ENCODE measurements around the gene TP53BP2.
"Not testable (repeated sequence)": the region's sequence is repeated elsewhere in the genome, so short reads cannot be mapped to it uniquely, and the experiment has no call there.

Gene TP53BP2

GRCh38 chr1:223827193-223827663 is 18.5 kb downstream of the TP53BP2 start:
- no peak for DNase-seq

DNA sequence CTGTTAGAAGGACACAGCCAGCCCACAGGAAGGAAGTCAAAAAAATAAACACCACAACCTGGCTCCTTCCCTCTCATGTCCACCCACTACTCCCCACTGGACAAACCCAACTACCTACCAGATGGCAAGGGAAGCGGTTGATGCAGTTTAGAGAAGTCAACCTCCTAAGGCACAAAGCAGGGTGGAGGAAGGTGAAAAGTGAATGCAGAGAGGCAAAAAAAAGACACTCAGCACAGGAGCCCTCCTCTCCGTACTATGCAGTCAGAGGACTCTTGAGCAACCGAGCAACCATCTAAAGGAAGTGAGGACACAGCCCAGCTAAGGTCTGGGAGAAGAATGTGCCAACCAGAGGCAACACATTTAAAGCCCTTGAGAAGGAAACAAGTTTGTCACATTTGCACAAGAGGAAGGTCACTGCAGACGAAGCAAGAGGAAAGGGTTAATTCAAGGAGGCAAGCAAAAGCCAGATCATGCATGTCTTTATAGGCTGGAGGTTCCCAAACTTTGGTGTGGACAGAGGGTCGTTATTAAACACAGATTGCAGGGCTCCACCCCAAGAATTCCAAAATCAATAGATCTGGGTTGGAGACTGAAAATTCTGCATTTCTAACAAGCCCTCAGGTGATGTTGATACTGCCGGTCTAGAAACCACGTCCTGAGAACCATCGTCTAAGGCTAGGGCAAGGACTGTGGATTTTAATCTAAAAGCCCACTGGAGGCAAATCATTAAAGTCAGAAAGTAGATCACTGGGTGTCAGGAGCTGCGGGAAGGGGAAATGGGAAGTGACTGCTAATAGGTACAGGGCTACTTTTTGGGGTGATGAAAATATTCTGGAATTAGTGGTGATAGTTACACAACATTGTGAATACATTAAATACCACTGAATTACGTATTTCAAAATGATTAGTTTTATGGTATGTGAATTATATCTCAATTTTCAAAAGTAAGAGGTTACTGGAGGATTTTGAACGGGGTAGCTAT is 19.7 kb downstream of the TP53BP2 start:
- DNase-seq, result no peak

GRCh38 chr1:223824712-223825111 is 21.0 kb downstream of the TP53BP2 start:
- no peak for DNase-seq

GRCh38 chr1:223824287-223824686 is 21.5 kb downstream of the TP53BP2 start:
- no peak for DNase-seq

DNA sequence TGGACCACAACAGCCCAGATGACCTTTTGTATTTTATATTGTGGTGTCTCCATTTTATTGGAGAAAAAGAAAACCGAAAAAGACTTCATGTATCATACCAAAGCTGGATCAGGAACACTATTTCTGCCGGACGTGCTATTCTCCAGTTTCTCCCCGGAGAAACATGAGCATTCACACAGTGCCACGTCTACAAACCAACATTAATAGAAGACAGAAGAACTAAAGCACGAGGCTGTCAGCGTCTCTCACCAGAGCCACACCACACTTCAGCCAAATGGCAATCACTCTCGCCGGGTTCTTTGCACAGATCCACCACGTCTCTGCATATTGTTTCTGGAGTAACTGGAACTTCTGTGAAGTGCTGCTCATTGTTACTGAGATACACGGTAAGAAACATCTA is 24.8 kb downstream of the TP53BP2 start:
- no peak for DNase-seq

GRCh38 chr1:223820515-223820858 is 25.3 kb downstream of the TP53BP2 start:
- no peak for DNase-seq

DNA sequence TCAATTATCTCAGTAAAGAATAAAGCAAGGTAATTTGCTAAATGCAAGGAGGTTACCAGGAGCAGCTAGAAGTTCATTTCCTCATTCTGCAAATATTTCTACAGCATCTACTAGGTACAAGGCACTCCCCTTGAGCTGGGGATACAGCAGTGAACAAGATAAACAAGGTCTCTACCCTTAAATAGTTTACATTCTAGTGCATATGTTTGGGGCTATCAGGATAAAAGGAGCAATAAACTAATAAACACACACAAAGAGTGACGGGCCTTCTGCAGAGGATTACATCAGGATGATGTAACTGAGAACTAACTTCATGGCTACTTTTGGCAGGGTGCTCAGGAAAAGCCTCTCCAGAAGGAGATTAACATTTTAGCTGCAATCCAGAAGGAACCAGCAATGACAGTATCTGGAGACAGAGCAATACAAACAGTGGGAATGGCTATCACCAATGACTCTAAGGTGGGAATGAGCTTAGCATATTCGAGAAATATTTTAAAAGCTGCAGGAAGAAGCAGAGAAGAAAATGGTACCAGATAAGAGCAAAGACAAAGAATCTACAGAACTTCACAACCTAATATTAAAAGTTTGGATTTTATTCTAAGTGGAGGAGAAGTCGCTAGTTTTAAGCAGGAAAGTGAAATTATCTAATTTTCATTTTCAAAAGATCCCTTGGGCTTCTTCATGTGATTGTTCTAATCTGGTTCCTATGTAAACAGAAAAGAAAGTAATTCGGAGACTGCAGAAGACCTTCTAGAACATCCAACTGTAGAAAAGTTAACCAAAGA is 25.8 kb downstream of the TP53BP2 start:
- no peak for DNase-seq

DNA sequence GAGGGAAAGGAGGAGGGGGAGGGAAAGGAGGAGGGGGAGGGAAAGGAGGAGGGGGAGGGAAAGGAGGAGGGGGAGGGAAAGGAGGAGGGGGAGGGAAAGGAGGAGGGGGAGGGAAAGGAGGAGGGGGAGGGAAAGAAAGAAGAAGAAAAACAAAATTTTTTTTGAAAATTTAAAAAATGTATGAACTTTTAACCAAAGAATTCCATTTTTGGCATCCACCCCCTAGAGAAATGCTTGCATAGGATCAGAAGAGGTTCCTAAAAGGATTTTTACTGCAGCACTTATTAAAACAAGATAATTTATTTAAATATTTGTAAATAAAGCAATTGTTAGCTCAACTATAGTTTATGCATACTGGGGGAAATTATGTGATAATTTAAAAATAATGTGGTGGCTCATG is 28.5 kb downstream of the TP53BP2 start:
- DNase-seq, result not testable (repeated sequence)

- no peak for DNase-seq
Measured at GRCh38 chr1:223815865-223816264, 29.9 kb downstream of the TP53BP2 start.

DNA sequence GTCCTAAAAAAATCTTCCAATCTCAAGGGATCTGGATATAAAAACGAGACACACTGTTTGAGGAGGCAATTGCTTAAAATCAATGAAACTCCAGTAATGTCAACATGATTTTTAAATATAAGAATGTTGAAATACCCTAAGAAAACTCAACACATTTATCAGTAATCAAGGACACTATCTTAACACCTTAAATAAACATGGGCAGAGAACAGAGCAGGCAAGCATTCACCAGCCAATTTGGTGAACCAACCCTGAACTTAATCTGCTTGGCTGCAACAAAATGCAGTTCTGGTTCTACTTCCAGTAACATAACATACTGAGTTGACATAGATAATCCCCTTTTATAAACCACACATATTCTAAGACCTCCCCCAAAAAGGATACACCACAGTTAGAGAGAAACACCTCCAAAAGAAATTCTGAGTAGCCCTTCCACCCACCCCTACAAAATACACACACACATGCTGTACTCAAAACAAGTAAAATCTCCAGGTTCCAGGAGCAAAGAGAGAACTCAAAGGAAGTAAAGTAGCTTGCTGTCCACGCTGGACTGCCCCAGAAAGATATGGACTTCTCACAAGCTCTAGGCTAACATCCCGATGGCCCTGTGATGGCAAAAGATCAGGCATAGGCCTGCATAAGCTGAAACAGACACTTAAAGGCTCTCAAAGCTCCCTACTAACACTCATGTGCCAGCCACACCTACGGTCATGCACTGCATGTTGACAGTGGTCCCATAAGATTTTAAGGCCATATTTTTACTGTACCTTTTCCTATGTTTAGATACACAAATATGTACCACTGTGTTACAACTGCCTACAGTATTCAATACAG is 30.5 kb downstream of the TP53BP2 start:
- DNase-seq, result no peak

DNA sequence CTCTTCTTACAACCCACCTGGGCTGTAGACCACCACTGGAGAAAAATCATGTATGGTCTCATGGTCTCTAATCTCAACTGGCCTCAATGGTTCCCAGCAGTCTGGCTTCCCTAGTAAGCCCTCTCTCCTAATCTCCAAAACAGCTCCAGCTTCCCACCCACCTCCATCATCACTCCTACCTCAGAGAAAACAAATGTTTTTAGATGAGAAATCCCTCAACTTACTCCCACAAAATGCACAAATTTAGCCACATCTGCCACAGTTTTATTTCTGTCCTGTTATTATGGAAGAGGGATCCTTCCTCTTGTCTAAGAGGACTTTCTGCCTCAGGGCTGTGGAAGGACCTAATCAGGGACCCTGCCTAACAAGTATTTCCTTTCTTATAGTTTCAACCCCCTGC is 32.1 kb downstream of the TP53BP2 start:
- DNase-seq, result no peak

GRCh38 chr1:223811634-223812101 is 34.1 kb downstream of the TP53BP2 start:
- no peak for DNase-seq

DNA sequence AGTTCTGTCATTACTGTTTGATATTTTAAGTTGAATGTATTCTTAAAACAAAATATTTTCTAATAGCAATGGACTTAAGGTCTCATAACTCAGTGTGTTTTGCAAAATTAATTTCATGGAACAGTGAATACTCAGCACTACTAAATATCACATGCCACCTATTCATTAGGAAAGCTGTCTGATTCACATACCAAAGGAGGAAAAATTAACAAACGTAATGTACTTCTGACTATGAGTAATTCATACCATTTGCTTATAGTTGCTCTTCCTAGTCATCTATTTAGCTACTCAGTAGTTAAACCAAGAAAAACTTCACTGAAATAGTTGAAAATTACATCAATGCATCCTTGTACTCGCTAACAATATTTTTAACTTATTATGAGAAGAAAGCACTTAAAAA is 35.2 kb downstream of the TP53BP2 start:
- DNase-seq, result no peak

GRCh38 chr1:223809905-223810304 is 35.8 kb downstream of the TP53BP2 start:
- not testable (repeated sequence) for DNase-seq

GRCh38 chr1:223803211-223803610 is 42.5 kb downstream of the TP53BP2 start:
- no peak for DNase-seq

DNA sequence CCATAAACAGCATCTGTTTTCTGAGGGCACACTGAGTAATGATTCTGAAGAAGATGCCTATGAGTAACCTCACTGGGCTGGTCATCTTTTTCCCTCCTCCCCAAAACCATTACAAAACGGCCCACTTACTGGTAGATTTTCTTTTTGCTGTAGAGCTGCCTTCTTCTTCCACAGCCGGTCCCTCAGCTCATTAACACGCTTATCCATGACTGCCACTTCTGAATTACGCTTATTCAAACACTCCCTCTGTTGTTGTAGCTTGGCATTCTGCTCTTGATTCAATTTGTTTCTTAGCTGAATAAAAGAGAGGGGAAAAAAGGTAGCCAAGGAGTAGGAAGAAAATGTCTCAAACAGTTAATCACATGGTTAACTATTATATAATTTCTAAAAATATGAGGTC is 43.1 kb downstream of the TP53BP2 start:
- no peak for DNase-seq

GRCh38 chr1:223802032-223802431 is 43.7 kb downstream of the TP53BP2 start:
- no peak for DNase-seq

DNA sequence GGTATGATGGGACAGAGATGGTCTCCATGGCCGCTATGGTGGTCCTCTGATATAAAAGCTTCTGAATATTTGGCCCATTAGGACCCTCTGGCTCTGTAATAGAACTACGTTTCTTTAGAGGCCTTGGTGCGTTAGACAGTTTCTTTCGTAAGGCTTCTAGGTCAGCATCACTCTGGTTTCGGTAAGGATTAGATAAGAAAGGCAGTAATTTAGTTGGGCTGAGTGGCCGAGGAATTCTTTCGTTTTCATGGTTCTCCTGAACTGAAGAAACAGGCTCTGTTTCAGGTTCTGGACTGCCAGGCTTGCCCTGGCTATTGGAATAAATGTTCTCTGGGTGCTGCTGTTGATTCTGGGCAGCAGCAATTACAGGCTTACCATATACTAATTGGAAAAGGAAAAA is 49.5 kb downstream of the TP53BP2 start:
- DNase-seq, result no peak

GRCh38 chr1:223794136-223794880 is 51.4 kb downstream of the TP53BP2 start:
- no peak for DNase-seq

DNA sequence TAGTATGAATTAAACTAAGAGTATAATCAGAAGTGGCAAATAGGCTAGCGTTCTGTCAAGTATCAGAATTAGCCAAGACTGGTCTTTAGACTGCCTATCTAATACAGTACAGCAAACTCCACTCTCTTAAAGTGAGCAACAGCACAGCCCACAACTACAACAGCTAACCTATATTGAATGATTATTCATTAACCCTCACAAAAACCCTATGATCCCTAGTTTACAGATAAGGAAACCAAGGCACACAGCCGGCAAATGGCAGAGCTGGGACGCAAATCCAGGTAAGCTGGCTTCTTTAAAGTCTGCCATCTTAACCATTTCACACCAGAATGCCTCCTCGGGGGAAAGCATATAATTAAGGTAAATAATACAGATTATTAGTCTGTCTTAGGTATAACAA is 52.0 kb downstream of the TP53BP2 start:
- DNase-seq, result no peak

DNA sequence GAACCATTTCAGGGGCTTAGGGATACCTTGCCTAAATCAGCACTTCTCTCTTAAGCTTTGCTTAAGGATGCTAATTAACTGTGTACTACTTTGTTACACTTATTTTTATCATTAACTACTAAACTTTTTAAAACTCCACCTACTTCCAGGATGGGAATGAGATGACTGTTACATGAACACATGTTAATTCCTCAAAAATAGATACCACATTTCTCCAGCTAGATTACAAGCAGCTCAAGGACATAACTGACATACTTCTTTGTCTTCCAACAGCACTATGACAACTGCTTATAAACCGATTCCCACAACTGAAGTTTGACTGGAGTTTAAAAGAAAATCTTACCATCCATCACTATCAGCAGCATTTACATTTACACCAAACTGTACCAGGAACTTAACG is 53.7 kb downstream of the TP53BP2 start:
- no peak for DNase-seq
